PC-9 (cell line): ENCODE results near the gene MOK. TPM values are rescaled to one million over a fixed set of nuclear protein-coding genes. Genes with fewer than 3 reads are reported as not detected.
"Not testable (repeated sequence)": the region's sequence is repeated elsewhere in the genome, so short reads cannot be mapped to it uniquely, and the experiment has no call there.

Experiments used
- BruUV-seq: library from RNA; stranded (reverse); fragments of 400-500 nt; replicated peaks from 2 replicates; lab custom pipeline; 2021; lab: Mats Ljungman, UMichigan
- CTCF ChIA-PET: fragments of 300-600 bp; sonication (Branson Sonifier 250); formaldehyde crosslinking; loops from one replicate; lab custom pipeline; 2022; ENCODE audit warnings: antibody characterized with exemption; lab: Charles Lee
- POLR2A ChIA-PET: fragments of 300-600 bp; sonication (Branson Sonifier 250); formaldehyde crosslinking; loops from one replicate; lab custom pipeline; 2022; ENCODE audit warnings: antibody characterized with exemption; ENCODE audit not compliant: unreplicated experiment; lab: Charles Lee
- DNase-seq, 2 experiments: peaks; one replicate each; pipeline versions ENCODE4 v3.0.0 to v3.0.0-alpha.2; 2015 to 2022; ENCODE audit warnings: mixed read lengths in 1 of 2
- H2AFZ ChIP-seq: fragments of 200-600 bp; sonication (generic); 2 replicates; pipeline ENCODE4 v1.8.1; 2017; ENCODE audit warnings: antibody characterized with exemption
- H3F3A ChIP-seq: fragments of 200-600 bp; sonication (generic); 2 replicates; pipeline ENCODE4 v1.8.1; 2017; ENCODE audit warnings: antibody characterized with exemption, mild to moderate bottlenecking, low read depth; ENCODE audit not compliant: insufficient read depth
- H3K27ac ChIP-seq: fragments of 200-600 bp; sonication (generic); 2 replicates; pipeline ENCODE4 v1.6.1; 2016; ENCODE audit warnings: mixed run types
- H3K27me3 ChIP-seq: fragments of 200-600 bp; sonication (generic); 2 replicates; pipeline ENCODE4 v1.6.1; 2016; ENCODE audit warnings: low read depth, mixed run types; ENCODE audit not compliant: insufficient read depth
- H3K36me3 ChIP-seq: fragments of 200-600 bp; sonication (generic); 2 replicates; pipeline ENCODE4 v1.6.1; 2016; ENCODE audit warnings: low read depth, mixed run types
- H3K4me1 ChIP-seq: fragments of 200-600 bp; sonication (generic); replicated peaks from 2 replicates; pipeline ENCODE4 v1.6.1; 2016; ENCODE audit warnings: mixed run types; ENCODE audit not compliant: insufficient read depth
- H3K4me2 ChIP-seq: fragments of 200-600 bp; sonication (generic); 2 replicates; pipeline ENCODE4 v1.6.1; 2017; ENCODE audit warnings: mixed run types
- H3K4me3 ChIP-seq: fragments of 200-600 bp; sonication (generic); 2 replicates; pipeline ENCODE4 v1.6.1; 2016; ENCODE audit warnings: mixed run types
- H3K79me2 ChIP-seq: fragments of 200-600 bp; sonication (generic); 2 replicates; pipeline ENCODE4 v1.6.1; 2017; ENCODE audit warnings: low read depth, mixed run types
- H3K9me2 ChIP-seq: fragments of 200-600 bp; sonication (generic); 2 replicates; pipeline ENCODE4 v1.8.1; 2017; ENCODE audit warnings: mild to moderate bottlenecking; ENCODE audit not compliant: insufficient read depth
- H3K9me3 ChIP-seq: fragments of 200-600 bp; sonication (generic); 2 replicates; pipeline ENCODE4 v1.8.1; 2016; ENCODE audit warnings: low read depth; ENCODE audit not compliant: insufficient read depth
- H4K20me1 ChIP-seq: fragments of 200-600 bp; sonication (generic); 2 replicates; pipeline ENCODE4 v1.8.1; 2017; ENCODE audit not compliant: insufficient read depth
- EZH2 ChIP-seq: fragments of 200-600 bp; sonication (generic); IDR thresholded peaks from 2 replicates; pipeline ENCODE4 v1.8.0; 2017; ENCODE audit warnings: antibody characterized with exemption, low read depth
- intact Hi-C: fragments of 100-400 bp; cut with micrococcal nuclease; formaldehyde crosslinking; loops from one replicate; pipeline ENCODE4 v1.10.0; 2022; ENCODE audit not compliant: unreplicated experiment
- total RNA-seq: library from RNA; stranded (reverse); gene quantifications from 2 replicates; pipeline ENCODE4 v1.2.3, GENCODE V29; 2021
- TF ChIP-seq, protein P1 (sequence below): fragments of 200-600 bp; sonication (generic); conservative IDR thresholded peaks from 2 replicates; pipeline ENCODE4 v1.6.1; 2017; ENCODE audit warnings: mixed run types, antibody characterized with exemption, mild to moderate bottlenecking, moderate library complexity

The MOK gene
- total RNA-seq, 1 experiment from 2014 or later, result 74.3 TPM

DNA sequence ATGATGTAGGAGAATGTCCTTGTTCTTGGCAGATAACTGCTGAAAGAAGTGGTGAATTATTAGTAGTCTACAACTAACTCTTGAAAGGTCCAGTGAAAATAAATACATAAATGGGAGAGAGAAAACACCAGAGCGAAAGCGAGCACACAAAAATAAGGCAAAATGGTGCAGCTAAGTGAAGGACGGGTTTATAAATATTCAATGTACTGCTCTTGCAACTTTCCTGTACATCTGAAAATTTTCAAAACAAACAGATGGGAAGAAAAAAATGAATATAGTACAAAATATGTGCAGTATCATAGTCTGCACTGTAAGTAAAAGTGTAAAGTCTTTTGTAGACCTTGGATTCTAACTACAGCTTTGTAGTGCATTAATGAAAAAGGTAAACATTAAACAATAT lies 1.3 kb downstream of the MOK start:
- Histone ChIP-seq H3K4me3 (peak overlapping the region; percentile 83; the same call in 1 of the 2 replicates), H2AFZ (no peak overlapping the region), H3K27me3 (no peaks in the 10 kb centered on the region), H3K9me3 (no peaks in the 10 kb centered on the region), H3K9me2 (no peaks in the 10 kb centered on the region), H3K79me2 (peaks cover 55% of the 10 kb centered on the region), H3F3A (no peaks in the 10 kb centered on the region), H3K4me2 (peak overlapping the region; percentile 83), H3K27ac (no peak overlapping the region), H4K20me1 (no peaks in the 10 kb centered on the region), H3K4me1 (peaks cover 11% of the 10 kb centered on the region), H3K36me3 (peaks cover 3% of the 10 kb centered on the region; the same call in 1 of the 2 replicates)
- BruUV-seq, result TSS peak; percentile 25
- POLR2A ChIA-PET, result interaction anchor here (0.6 kb wide), 1 partner anchor 219 kb away, joined by 6 read pairs; no protein-coding TSS in a partner anchor
- intact Hi-C loops, result no loop called here
- no peak for TF ChIP-seq EZH2
- TF ChIP-seq, protein P1, sequence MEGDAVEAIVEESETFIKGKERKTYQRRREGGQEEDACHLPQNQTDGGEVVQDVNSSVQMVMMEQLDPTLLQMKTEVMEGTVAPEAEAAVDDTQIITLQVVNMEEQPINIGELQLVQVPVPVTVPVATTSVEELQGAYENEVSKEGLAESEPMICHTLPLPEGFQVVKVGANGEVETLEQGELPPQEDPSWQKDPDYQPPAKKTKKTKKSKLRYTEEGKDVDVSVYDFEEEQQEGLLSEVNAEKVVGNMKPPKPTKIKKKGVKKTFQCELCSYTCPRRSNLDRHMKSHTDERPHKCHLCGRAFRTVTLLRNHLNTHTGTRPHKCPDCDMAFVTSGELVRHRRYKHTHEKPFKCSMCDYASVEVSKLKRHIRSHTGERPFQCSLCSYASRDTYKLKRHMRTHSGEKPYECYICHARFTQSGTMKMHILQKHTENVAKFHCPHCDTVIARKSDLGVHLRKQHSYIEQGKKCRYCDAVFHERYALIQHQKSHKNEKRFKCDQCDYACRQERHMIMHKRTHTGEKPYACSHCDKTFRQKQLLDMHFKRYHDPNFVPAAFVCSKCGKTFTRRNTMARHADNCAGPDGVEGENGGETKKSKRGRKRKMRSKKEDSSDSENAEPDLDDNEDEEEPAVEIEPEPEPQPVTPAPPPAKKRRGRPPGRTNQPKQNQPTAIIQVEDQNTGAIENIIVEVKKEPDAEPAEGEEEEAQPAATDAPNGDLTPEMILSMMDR, result no peak
- CTCF ChIA-PET, result no interaction called here
- no peak for DNase-seq

DNA sequence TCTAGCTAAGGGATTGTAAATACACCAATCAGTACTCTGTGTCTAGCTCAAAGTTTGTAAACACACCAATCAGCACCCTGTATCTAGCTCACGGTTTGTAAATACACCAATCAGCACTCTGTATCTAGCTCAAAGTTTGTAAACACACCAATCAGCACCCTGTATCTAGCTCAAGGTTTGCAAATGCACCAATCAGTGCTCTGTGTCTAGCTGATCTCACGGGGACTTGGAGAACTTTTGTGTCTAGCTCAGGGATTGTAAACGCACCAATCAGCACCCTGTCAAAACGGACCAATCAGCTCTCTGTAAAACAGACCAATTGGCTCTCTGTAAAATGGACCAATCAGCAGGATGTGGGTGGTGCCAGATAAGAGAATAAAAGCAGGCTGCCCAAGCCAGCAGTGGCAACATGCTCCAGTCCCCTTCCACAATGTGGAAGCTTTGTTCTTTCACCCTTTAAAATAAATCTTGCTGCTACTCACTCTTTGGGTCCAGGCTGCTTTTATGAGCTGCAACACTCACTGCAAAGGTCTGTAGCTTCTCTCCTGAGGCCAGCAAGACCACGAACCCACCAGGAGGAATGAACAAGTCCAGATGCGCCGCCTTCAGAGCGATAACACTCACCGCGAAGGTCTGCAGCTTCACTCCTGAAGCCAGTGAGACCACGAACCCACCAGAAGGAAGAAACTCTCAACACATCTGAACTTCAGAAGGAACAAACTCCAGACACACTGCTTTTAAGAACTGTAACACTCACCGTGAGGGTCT lies 6.5 kb downstream of the MOK start:
- H3K9me3 ChIP-seq, H3K27ac ChIP-seq, POLR2A ChIA-PET, H3K27me3 ChIP-seq, CTCF ChIA-PET, H3K9me2 ChIP-seq, intact Hi-C loops, H3K4me2 ChIP-seq, BruUV-seq, H2AFZ ChIP-seq, H3K4me3 ChIP-seq, H4K20me1 ChIP-seq: not testable (repeated sequence)
- peaks cover 30% of the 10 kb centered on the region for H3K4me1 ChIP-seq
- H3K79me2 ChIP-seq, result peaks cover 59% of the 10 kb centered on the region
- peak in 1 of 2 experiments; percentile 54 for DNase-seq
- H3K36me3 ChIP-seq, result peaks cover 12% of the 10 kb centered on the region; the same call in 1 of the 2 replicates
- peaks cover 29% of the 10 kb centered on the region; the same call in 1 of the 2 replicates for H3F3A ChIP-seq

DNA sequence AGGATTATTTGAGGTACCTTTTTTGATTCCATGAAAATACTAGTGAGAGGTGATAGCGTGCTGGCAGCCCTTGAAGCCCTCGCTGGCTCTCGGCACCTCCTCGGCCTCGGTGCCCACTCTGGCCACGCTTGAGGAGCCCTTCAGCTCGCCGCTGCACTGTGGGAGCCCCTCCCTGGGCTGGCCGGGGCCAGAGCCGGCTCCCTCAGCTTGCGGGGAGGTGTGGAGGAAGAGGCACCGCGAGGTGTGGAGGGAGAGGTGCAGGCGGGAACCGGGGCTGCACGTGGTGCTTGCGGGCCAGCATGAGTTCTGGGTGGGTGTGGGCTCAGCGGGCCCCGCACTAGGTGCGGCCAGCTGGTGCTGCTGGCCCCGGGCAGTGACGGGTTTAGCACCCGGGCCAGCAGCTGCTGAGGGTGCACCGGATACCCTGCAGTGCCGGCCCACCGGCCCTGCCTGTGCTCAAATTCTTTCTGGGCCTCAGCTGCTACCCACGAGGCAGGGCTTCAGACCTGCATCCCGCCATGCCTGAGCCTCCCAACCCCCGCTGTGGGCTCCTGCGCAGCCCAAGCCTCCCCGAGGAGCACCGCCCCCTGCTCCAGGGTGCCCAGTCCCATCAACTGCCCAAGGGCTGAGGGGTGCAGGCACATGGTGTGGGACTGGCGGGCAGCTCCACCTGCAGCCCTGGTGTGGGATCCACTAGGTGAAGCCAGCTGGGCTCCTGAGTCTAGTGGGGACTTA lies 7.4 kb downstream of the MOK start:
- Histone ChIP-seq H4K20me1 (no peaks in the 10 kb centered on the region), H3K4me2 (no peak overlapping the region), H3K79me2 (peaks cover 54% of the 10 kb centered on the region), H2AFZ (no peak overlapping the region), H3K36me3 (peaks cover 12% of the 10 kb centered on the region; the same call in 1 of the 2 replicates), H3K4me3 (no peak overlapping the region), H3K4me1 (peaks cover 33% of the 10 kb centered on the region), H3F3A (peaks cover 29% of the 10 kb centered on the region; the same call in 1 of the 2 replicates), H3K9me2 (no peaks in the 10 kb centered on the region), H3K27ac (no peak overlapping the region), H3K9me3 (no peaks in the 10 kb centered on the region), H3K27me3 (no peaks in the 10 kb centered on the region)
- intact Hi-C loops, result no loop called here
- no peak for DNase-seq
- TF ChIP-seq, protein P1, result no peak
- no peak for TF ChIP-seq EZH2
- ChIA-PET CTCF (interaction anchor here (0.6 kb wide), 1 partner anchor 16 kb away, joined by 4 read pairs; no protein-coding TSS in a partner anchor), POLR2A (no interaction called here)
- no TSS peak for BruUV-seq
